Liver (tissue), 3 donors: ENCODE data around the gene SLC25A1.

Experiments used
- EGR1 ChIP-seq, 2 donors: IDR thresholded peaks; 2 replicates each; pipeline ENCODE4 v1.6.1; 2016 to 2018; ENCODE audit warnings: antibody characterized with exemption in 2 of 2, low read depth in 2 of 2
- TAF1 ChIP-seq: conservative IDR thresholded peaks from 2 replicates; pipeline ENCODE4 v1.6.1; 2016; ENCODE audit warnings: antibody characterized with exemption, mild to moderate bottlenecking
- TF ChIP-seq, protein P1 (sequence below): fragments of 150-350 bp; IDR thresholded peaks from 2 replicates; pipeline ENCODE4 v1.5.1; 2017; ENCODE audit warnings: improper control_type of control experiment, low read depth, low read length; ENCODE audit not compliant: missing input control
- donor health status: healthy.
- donor health status: healthy.

DNA sequence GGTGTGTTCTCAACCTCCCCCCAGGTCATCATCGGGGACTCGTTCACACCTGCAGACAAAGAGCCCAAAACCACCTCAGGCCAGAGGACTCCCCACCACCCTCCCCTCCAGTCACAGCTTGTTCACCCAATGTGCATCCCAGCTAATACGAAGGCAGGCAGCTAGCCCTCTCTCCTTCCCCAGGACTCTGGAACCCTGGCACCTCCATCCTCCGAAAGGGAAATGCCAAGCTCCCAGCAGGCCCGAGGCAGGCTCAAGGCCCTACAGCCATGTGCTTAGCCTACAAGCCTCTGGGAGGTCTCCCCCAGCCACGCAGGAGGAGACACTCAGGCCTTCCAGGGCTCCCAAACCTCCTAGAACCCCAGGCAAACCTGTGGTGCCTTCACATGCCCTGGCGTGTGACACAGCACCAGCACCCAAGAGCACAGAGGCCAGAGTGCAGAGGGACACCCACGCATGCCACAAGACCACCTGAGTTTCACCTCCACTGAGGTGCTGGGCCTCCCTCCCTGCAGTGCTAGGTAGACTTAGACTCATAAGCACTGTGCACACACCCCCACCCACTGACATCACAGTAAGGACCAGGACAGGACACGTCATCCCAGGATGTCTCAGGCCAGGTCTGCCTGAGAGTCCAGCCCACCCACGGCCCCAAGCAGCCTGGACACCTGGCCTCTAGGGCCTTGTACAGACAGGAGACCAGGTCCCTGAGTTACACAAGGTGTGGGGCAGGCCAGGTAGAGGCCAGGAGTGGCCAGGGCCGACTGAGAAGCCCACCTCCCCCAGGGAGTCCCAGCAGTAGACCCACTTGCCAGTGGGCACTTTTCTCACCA, 40.9 kb downstream of the SLC25A1 start:
- TF ChIP-seq, protein P1, sequence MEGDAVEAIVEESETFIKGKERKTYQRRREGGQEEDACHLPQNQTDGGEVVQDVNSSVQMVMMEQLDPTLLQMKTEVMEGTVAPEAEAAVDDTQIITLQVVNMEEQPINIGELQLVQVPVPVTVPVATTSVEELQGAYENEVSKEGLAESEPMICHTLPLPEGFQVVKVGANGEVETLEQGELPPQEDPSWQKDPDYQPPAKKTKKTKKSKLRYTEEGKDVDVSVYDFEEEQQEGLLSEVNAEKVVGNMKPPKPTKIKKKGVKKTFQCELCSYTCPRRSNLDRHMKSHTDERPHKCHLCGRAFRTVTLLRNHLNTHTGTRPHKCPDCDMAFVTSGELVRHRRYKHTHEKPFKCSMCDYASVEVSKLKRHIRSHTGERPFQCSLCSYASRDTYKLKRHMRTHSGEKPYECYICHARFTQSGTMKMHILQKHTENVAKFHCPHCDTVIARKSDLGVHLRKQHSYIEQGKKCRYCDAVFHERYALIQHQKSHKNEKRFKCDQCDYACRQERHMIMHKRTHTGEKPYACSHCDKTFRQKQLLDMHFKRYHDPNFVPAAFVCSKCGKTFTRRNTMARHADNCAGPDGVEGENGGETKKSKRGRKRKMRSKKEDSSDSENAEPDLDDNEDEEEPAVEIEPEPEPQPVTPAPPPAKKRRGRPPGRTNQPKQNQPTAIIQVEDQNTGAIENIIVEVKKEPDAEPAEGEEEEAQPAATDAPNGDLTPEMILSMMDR = no peak
- no peak for TF ChIP-seq TAF1
- TF ChIP-seq EGR1 (IDR thresholded peaks at IDR 0.05; ENCODE audit: low read depth in 2 of 2) = no peak
